DND-41 (cell line): ENCODE data around the gene CBX7.

Experiments used
- ATAC-seq: fragments of 200-7000 bp; cut with Tn5 transposase; 3 replicates; pipeline ENCODE4 v1.9.1; 2021; ENCODE audit warnings: low read depth; ENCODE audit not compliant: insufficient read depth
- DNase-seq: peaks from one replicate; pipeline ENCODE4 v3.0.0-alpha.2; 2020
- H2AFZ ChIP-seq: 2 replicates; pipeline ENCODE4 v1.6.0; 2012; ENCODE audit warnings: low read depth, low read length
- H3K27ac ChIP-seq: 2 replicates; pipeline ENCODE4 v1.5.1; 2012; ENCODE audit warnings: low read length, inconsistent platforms
- H3K27me3 ChIP-seq: fragments of 200-600 bp; sonication (generic); 2 replicates; pipeline ENCODE4 v1.6.0; 2012; ENCODE audit warnings: low read length, mild to moderate bottlenecking, inconsistent platforms; ENCODE audit not compliant: insufficient read depth, poor library complexity
- H3K36me3 ChIP-seq: 2 replicates; pipeline ENCODE4 v1.5.1; 2012; ENCODE audit warnings: low read length, inconsistent platforms; ENCODE audit not compliant: insufficient read depth
- H3K4me1 ChIP-seq: 2 replicates; pipeline ENCODE4 v1.5.1; 2012; ENCODE audit warnings: mild to moderate bottlenecking, low read length; ENCODE audit not compliant: insufficient read depth
- H3K4me2 ChIP-seq: 2 replicates; pipeline ENCODE4 v1.6.0; 2012; ENCODE audit warnings: mild to moderate bottlenecking, moderate library complexity, low read length, inconsistent platforms; ENCODE audit not compliant: insufficient read depth
- H3K4me3 ChIP-seq, 2 experiments: fragments of 200-600 bp in 1 of 2; shearing (Covaris generic) in 1 of 2; 2 replicates each; pipeline ENCODE4 v1.5.1; 2012 to 2016; ENCODE audit warnings: inconsistent platforms in 2 of 2, low read length in 2 of 2, mild to moderate bottlenecking in 2 of 2, low read depth in 1 of 2, moderate library complexity in 1 of 2
- H3K79me2 ChIP-seq: 2 replicates; pipeline ENCODE4 v1.6.0; 2012; ENCODE audit warnings: low read length, inconsistent platforms; ENCODE audit not compliant: insufficient read depth
- H3K9ac ChIP-seq: 2 replicates; pipeline ENCODE4 v1.6.0; 2012; ENCODE audit warnings: low read depth, mild to moderate bottlenecking, inconsistent platforms, low read length, moderate library complexity
- H3K9me3 ChIP-seq: 2 replicates; pipeline ENCODE4 v1.5.1; 2012; ENCODE audit warnings: low read length, moderate library complexity, mild to moderate bottlenecking, inconsistent platforms; ENCODE audit not compliant: insufficient read depth, severe bottlenecking
- H4K20me1 ChIP-seq: 2 replicates; pipeline ENCODE4 v1.6.0; 2012; ENCODE audit warnings: low read length; ENCODE audit not compliant: insufficient read depth
- CTCF ChIP-seq: IDR thresholded peaks from 2 replicates; pipeline ENCODE4 v1.5.1; 2012; ENCODE audit warnings: borderline replicate concordance, low read length, moderate library complexity, mild to moderate bottlenecking; ENCODE audit not compliant: poor library complexity, severe bottlenecking; ENCODE audit errors: extremely low read depth
- EZH2 ChIP-seq: IDR thresholded peaks from 3 replicates; pipeline ENCODE4 v1.6.1; 2012; ENCODE audit warnings: borderline replicate concordance, low read depth, mild to moderate bottlenecking, moderate library complexity, low read length, inconsistent platforms; ENCODE audit not compliant: severe bottlenecking

The CBX7 gene

GRCh38 chr22:39108487-39108886 is 44.0 kb downstream of the CBX7 start:
- ATAC-seq, result no peak
- no peak overlapping the region for H3K4me3 ChIP-seq
- no peaks in the 10 kb centered on the region for H3K36me3 ChIP-seq
- H3K79me2 ChIP-seq, result no peaks in the 10 kb centered on the region
- DNase-seq, result no peak
- H3K4me2 ChIP-seq, result no peak overlapping the region
- H3K27me3 ChIP-seq, result no peaks in the 10 kb centered on the region
- no peak overlapping the region for H3K9ac ChIP-seq
- no peak overlapping the region for H3K27ac ChIP-seq
- no peaks in the 10 kb centered on the region for H3K9me3 ChIP-seq
- no peaks in the 10 kb centered on the region for H3K4me1 ChIP-seq
- no peak overlapping the region for H2AFZ ChIP-seq
- TF ChIP-seq CTCF, result no peak
- TF ChIP-seq EZH2, result no peak
- H4K20me1 ChIP-seq, result no peaks in the 10 kb centered on the region

- H3K4me2 ChIP-seq, result no peak overlapping the region
- no peaks in the 10 kb centered on the region for H3K9me3 ChIP-seq
- no peak for ATAC-seq
- no peaks in the 10 kb centered on the region for H3K36me3 ChIP-seq
- no peak overlapping the region for H3K9ac ChIP-seq
- H4K20me1 ChIP-seq, result no peaks in the 10 kb centered on the region
- no peak overlapping the region for H3K27ac ChIP-seq
- TF ChIP-seq CTCF (no peak), EZH2 (no peak)
- no peaks in the 10 kb centered on the region for H3K79me2 ChIP-seq
- H3K4me3 ChIP-seq, result no peak overlapping the region
- no peaks in the 10 kb centered on the region for H3K27me3 ChIP-seq
- H3K4me1 ChIP-seq, result no peaks in the 10 kb centered on the region
- DNase-seq, result no peak
- no peak overlapping the region for H2AFZ ChIP-seq
Measured at GRCh38 chr22:39106326-39106725, 46.2 kb downstream of the CBX7 start.

- H3K79me2 ChIP-seq, result no peaks in the 10 kb centered on the region
- H2AFZ ChIP-seq, result no peak overlapping the region
- no peak overlapping the region for H3K4me3 ChIP-seq
- H4K20me1 ChIP-seq, result no peaks in the 10 kb centered on the region
- H3K9ac ChIP-seq, result no peak overlapping the region
- H3K4me1 ChIP-seq, result no peaks in the 10 kb centered on the region
- no peak for DNase-seq
- no peaks in the 10 kb centered on the region for H3K27me3 ChIP-seq
- no peak for ATAC-seq
- no peak overlapping the region for H3K27ac ChIP-seq
- H3K36me3 ChIP-seq, result no peaks in the 10 kb centered on the region
- H3K4me2 ChIP-seq, result no peak overlapping the region
- TF ChIP-seq EZH2, result no peak
- no peak for TF ChIP-seq CTCF
- no peaks in the 10 kb centered on the region for H3K9me3 ChIP-seq
Measured at GRCh38 chr22:39103431-39103830, 49.0 kb downstream of the CBX7 start.

GRCh38 chr22:39101226-39101625 is 51.3 kb downstream of the CBX7 start:
- H2AFZ ChIP-seq, result no peak overlapping the region
- no peaks in the 10 kb centered on the region for H3K27me3 ChIP-seq
- H3K9ac ChIP-seq, result no peak overlapping the region
- H4K20me1 ChIP-seq, result no peaks in the 10 kb centered on the region
- H3K36me3 ChIP-seq, result no peaks in the 10 kb centered on the region
- no peak overlapping the region for H3K27ac ChIP-seq
- ATAC-seq (no peak), DNase-seq (no peak)
- H3K4me2 ChIP-seq, result no peak overlapping the region
- no peak overlapping the region for H3K4me3 ChIP-seq
- H3K79me2 ChIP-seq, result no peaks in the 10 kb centered on the region
- no peak for TF ChIP-seq CTCF
- H3K9me3 ChIP-seq, result no peaks in the 10 kb centered on the region
- peaks cover 10% of the 10 kb centered on the region for H3K4me1 ChIP-seq
